ENCODE results near the gene CYS1. TPM values are rescaled to one million over a fixed set of nuclear protein-coding genes. Genes with fewer than 3 reads are reported as not detected.
"Not testable (repeated sequence)": the region's sequence is repeated elsewhere in the genome, so short reads cannot be mapped to it uniquely, and the experiment has no call there.

CYS1 gene
- total RNA-seq, 1 donor from 2014 or later: 13.5 TPM

GRCh38 chr2:10034333-10035052, 45.7 kb downstream of the CYS1 start:
- Histone ChIP-seq H3K4me1 (peaks cover 36% of the 10 kb centered on the region), H3K9me3 (no peaks in the 10 kb centered on the region), H3K36me3 (no peaks in the 10 kb centered on the region), H3K4me3 (no peak overlapping the region), H3K27ac (no peak overlapping the region), H3K27me3 (no peaks in the 10 kb centered on the region)
- intact Hi-C loops (cut with DNase I): no loop called here
- no peak for TF ChIP-seq CTCF (IDR thresholded peaks at IDR 0.05)
- TF ChIP-seq POLR2AphosphoS5 (IDR thresholded peaks at IDR 0.05; ENCODE audit: insufficient read depth in 1 of 2, low read depth in 1 of 2): no peak
- TF ChIP-seq POLR2A (IDR thresholded peaks at IDR 0.05): no peak
- no peak for DNase-seq (ENCODE audit: extremely low spot score in 2 of 2)

- Histone ChIP-seq H3K4me1 (peaks cover 45% of the 10 kb centered on the region), H3K9me3 (no peaks in the 10 kb centered on the region), H3K27me3 (no peaks in the 10 kb centered on the region), H3K4me3 (no peak overlapping the region), H3K36me3 (no peaks in the 10 kb centered on the region), H3K27ac (no peak overlapping the region)
- TF ChIP-seq POLR2AphosphoS5 (IDR thresholded peaks at IDR 0.05; ENCODE audit: insufficient read depth in 1 of 2, low read depth in 1 of 2) (no peak), CTCF (IDR thresholded peaks at IDR 0.05) (no peak)
- intact Hi-C loops (cut with DNase I): no loop called here
- no peak for DNase-seq (ENCODE audit: extremely low spot score in 2 of 2)
Measured at GRCh38 chr2:10033251-10034006, 46.8 kb downstream of the CYS1 start.

GRCh38 chr2:10032746-10033105, 47.5 kb downstream of the CYS1 start:
- Histone ChIP-seq H3K4me1 (peaks cover 45% of the 10 kb centered on the region), H3K9me3 (no peaks in the 10 kb centered on the region), H3K4me3 (no peak overlapping the region), H3K36me3 (no peaks in the 10 kb centered on the region), H3K27me3 (no peaks in the 10 kb centered on the region), H3K27ac (no peak overlapping the region)
- TF ChIP-seq POLR2AphosphoS5 (IDR thresholded peaks at IDR 0.05; ENCODE audit: insufficient read depth in 1 of 2, low read depth in 1 of 2): no peak
- no peak for TF ChIP-seq POLR2A (IDR thresholded peaks at IDR 0.05)
- TF ChIP-seq CTCF (IDR thresholded peaks at IDR 0.05): no peak
- intact Hi-C loops (cut with DNase I): no loop called here
- DNase-seq (ENCODE audit: extremely low spot score in 2 of 2): no peak

GRCh38 chr2:10031886-10032745, 48.1 kb downstream of the CYS1 start:
- H3K27me3 ChIP-seq: no peaks in the 10 kb centered on the region
- H3K36me3 ChIP-seq: no peaks in the 10 kb centered on the region
- H3K9me3 ChIP-seq: no peaks in the 10 kb centered on the region
- intact Hi-C loops (cut with DNase I): no loop called here
- no peak for DNase-seq (ENCODE audit: extremely low spot score in 2 of 2)
- no peak overlapping the region for H3K4me3 ChIP-seq
- TF ChIP-seq POLR2AphosphoS5 (IDR thresholded peaks at IDR 0.05; ENCODE audit: insufficient read depth in 1 of 2, low read depth in 1 of 2) (no peak), POLR2A (IDR thresholded peaks at IDR 0.05) (no peak), CTCF (IDR thresholded peaks at IDR 0.05) (no peak)
- H3K4me1 ChIP-seq: peaks cover 40% of the 10 kb centered on the region
- no peak overlapping the region for H3K27ac ChIP-seq

GRCh38 chr2:10030798-10031197, 49.4 kb downstream of the CYS1 start:
- H3K27me3 ChIP-seq; H3K36me3 ChIP-seq; H3K27ac ChIP-seq; H3K9me3 ChIP-seq; H3K4me3 ChIP-seq; intact Hi-C loops (cut with DNase I); DNase-seq (ENCODE audit: extremely low spot score in 2 of 2): not testable (repeated sequence)
- peaks cover 27% of the 10 kb centered on the region for H3K4me1 ChIP-seq
